IPS-18c (cell line): ENCODE data around the gene SELENBP1.

Source experiments
- H3K4me3 ChIP-seq: 2 replicates; pipeline ENCODE4 v1.7.0; 2013; ENCODE audit warnings: low read depth, mild to moderate bottlenecking, low read length, moderate library complexity; ENCODE audit not compliant: insufficient read depth
- H3K9me3 ChIP-seq: one replicate; pipeline ENCODE4 v1.6.1; 2013; ENCODE audit warnings: mild to moderate bottlenecking, low read length, moderate library complexity; ENCODE audit not compliant: control insufficient read depth, insufficient read depth

Gene SELENBP1

DNA sequence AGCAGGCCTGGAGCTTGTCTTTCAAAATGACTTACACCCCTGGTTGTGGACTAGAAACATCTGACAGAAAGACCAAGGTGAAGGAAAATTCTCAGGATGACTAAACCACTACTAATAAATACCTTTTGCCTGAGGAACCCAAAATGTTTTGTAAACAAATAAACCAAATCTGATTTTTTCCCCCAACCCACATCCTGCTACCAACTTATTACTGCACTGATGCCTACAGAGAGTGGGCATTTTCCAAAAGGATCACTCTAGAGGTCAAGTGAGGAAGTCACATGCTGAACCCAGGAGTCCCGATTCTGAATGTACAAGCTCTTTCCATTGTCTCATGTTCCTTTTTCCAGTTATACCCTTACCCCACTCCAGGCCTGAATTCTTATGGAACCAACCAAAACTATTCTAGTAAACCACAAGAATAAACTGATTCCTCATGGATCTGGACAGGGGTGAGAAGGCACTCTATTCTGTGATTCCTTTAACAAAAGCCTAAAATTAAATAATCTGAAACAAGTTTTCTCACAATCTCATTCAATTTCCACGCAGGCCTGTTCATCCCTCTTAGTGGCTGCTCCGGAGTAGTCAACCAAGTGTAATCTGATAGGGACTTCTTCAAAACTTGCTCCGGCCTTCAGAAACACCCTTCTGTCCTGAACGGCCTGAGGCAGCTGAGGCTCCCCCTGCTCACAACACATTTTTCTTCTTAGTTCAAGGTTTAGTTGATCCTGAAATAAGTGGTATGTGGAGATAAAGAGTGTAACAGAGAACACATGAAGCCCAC, 46.7 kb downstream of the SELENBP1 start:
- H3K9me3 ChIP-seq: no peaks in the 10 kb centered on the region
- peak overlapping the region; percentile 85; the same call in 1 of the 2 replicates for H3K4me3 ChIP-seq

DNA sequence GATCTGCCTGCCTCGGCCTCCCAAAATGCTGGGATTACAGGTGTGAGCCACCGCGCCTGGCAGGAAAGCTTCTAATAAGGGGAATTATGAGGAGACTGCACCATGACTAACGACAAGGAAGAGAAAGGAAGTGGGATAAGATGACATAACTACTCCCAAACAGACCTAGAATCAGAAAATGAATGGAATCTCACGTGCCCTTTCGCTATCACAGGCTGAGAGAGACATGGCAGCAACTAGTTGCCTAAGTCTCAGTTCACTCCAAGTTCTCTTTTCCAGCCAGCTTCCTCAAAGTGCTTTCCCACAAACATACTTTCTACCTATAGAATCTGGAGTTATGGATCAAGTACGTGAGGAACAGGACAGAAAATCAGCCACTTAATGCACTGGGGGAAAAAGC, 47.3 kb downstream of the SELENBP1 start:
- Histone ChIP-seq H3K9me3 (no peaks in the 10 kb centered on the region), H3K4me3 (no peak overlapping the region)

DNA sequence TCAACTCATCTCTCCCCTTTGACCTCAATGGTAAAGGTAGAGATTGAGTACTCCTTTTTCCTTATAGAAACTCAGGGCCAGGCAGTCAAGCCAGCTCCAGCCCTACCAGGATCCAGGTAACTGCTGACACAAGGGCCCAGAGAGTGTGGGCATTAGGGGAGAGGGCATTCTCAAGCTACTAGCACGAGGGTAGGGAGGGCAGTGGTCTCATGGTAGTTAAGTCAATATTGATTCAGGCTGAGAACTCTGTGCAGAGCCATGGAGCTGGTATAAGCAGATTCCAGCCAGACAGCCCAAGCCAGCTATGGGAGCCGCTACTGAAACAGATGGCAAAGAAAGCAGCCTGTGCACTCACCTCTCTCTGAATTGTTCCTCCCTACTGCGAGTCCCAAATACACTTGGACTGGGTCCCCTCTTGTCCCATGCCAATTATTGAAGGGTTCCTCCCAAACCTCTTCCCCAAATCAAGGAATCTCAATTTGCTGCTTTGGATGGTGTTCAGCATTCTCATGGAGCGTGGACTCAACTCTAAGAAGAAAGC, 48.0 kb downstream of the SELENBP1 start:
- Histone ChIP-seq H3K4me3 (no peak overlapping the region), H3K9me3 (no peaks in the 10 kb centered on the region)

DNA sequence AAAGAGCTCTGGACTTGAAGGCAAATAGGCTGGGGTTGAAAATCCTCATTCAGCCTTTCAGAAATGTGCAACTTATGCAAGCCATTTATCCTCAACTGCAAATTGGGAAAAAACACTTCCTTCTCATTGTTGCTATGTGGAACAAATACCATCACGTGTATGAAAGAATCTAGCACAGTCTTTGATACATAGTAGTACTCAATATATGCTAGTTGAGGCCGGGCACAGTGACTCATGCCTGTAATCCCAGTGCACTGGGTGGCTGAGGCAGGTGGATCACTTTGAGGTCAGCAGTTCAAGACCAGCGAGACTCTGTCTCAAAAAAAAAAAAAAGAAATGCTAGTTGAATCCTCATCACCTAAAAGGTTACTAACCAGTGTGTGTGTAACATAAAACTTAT, 53.5 kb downstream of the SELENBP1 start:
- H3K9me3 ChIP-seq: no peaks in the 10 kb centered on the region

DNA sequence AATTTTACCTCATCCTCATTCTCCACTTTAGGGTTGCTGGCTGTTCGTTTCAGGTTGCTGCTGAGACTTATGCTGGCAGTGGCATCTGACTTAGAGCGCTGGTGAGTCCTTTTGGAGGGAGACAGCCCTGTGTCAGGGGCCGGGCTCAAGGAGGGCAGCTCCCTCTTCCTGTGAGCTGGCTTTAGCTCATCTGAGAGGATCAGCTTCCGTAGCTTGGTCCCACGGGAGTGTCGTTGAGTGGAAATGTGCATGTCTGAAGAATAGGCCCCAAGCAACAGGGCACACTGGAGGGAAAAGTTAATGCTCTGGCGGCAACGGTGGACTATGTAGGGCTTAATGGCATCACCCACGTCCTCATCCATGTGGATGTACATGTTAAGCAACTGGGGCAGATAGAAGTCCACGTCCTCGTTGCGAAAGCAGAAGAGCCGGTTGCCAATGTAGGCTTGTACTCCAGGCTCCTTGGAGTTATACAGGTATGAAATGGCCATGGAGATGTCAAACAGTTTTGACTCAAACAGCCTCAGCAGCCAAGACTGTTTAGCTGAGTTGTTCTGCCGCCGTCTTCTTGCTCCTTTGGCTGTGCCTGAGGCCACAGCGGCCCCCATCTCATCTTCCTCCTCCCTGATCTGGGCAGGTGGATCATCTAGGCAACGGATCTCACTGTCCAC, 56.8 kb downstream of the SELENBP1 start:
- H3K9me3 ChIP-seq: no peaks in the 10 kb centered on the region

More for the DNA sequence above, 53.5 kb downstream of the SELENBP1 start:
- H3K4me3 ChIP-seq: no peak overlapping the region

More for the DNA sequence above, 56.8 kb downstream of the SELENBP1 start:
- no peak overlapping the region for H3K4me3 ChIP-seq
